Thyroid gland (tissue), 4 donors: ENCODE results near the gene SAFB2.

ENCODE experiments used
- POLR2A ChIP-seq, 2 donors: fragments of 450-650 bp; IDR thresholded peaks; one replicate each; pipeline ENCODE4 v1.6.1; 2017; ENCODE audit warnings: antibody characterized with exemption in 2 of 2, mild to moderate bottlenecking in 2 of 2, moderate library complexity in 1 of 2
- TF ChIP-seq, protein P1 (sequence below), 6 experiments: fragments of 200-600 bp in 3 of 6; fragments of 450-650 bp in 3 of 6; sonication (generic) in 3 of 6; IDR thresholded peaks; one replicate each; pipeline ENCODE4 v1.5.1; 2016 to 2019; ENCODE audit warnings: antibody characterized with exemption in 6 of 6, mild to moderate bottlenecking in 2 of 6, inconsistent platforms in 1 of 6, moderate library complexity in 1 of 6

DNA sequence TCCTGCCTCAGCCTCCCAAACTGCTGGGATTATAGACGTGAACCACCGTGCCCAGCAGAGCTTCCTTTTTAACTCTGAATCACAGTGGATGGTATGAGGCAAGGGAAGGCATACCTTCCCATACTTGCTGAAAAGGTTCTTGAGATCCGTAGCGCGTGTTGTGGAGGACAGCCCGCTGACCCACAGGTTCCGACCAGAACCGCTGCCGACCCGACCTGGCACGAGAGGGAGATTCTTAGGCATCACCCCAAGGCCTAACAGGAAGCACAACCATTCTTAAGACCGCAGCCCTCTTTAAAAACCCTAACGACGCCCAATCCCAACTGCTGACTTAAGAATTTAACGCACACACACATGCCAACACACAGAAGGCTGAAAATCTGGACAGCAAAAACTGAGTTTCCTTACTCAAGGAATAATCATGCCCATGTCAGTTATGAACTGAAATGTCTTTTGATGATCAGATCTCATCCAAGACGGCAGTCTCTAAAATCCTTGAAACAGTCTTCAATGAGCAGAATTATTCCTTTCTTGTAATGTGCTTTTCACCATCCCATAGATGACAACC lies 12.6 kb downstream of the SAFB2 start:
- TF ChIP-seq, protein P1, sequence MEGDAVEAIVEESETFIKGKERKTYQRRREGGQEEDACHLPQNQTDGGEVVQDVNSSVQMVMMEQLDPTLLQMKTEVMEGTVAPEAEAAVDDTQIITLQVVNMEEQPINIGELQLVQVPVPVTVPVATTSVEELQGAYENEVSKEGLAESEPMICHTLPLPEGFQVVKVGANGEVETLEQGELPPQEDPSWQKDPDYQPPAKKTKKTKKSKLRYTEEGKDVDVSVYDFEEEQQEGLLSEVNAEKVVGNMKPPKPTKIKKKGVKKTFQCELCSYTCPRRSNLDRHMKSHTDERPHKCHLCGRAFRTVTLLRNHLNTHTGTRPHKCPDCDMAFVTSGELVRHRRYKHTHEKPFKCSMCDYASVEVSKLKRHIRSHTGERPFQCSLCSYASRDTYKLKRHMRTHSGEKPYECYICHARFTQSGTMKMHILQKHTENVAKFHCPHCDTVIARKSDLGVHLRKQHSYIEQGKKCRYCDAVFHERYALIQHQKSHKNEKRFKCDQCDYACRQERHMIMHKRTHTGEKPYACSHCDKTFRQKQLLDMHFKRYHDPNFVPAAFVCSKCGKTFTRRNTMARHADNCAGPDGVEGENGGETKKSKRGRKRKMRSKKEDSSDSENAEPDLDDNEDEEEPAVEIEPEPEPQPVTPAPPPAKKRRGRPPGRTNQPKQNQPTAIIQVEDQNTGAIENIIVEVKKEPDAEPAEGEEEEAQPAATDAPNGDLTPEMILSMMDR (IDR thresholded peaks at IDR 0.05) = no peak
- TF ChIP-seq POLR2A (IDR thresholded peaks at IDR 0.05) = no peak
